SKM-1 (cell line): Measurements from ENCODE around the gene XPO5.
"Not testable (repeated sequence)": the region's sequence is repeated elsewhere in the genome, so short reads cannot be mapped to it uniquely, and the experiment has no call there.

Experiments used
- DNase-seq: peaks from one replicate; lab custom pipeline; 2025; ENCODE audit not compliant: unreplicated experiment; lab: John Stamatoyannopoulos, UW

XPO5 gene

DNA sequence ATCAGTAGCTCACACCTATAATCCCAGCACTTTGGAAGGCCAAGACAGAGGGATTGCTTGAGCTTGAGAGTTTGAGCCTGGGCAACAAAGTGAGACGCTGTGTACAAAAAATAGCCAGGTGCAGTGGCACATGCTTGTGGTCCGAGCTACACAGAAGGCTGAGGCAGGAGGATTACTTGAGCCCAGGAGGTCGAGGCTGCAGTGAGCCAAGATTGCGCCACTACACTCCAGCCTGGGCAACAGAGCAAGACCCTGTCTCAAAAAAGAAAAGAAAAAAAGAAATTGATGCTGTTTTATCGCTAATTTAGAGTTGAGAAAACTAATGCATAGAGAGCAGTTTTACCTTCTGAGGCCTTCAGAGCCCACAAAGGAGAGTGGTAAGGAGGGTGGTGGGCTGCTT, 77.5 kb downstream of the XPO5 start:
- DNase-seq: not testable (repeated sequence)

- DNase-seq: no peak
Measured at GRCh38 chr6:43497689-43498088, 78.1 kb downstream of the XPO5 start.

- DNase-seq: no peak
Measured at GRCh38 chr6:43497129-43497396, 78.8 kb downstream of the XPO5 start.

- DNase-seq: no peak
Measured at GRCh38 chr6:43496370-43497128, 79.3 kb downstream of the XPO5 start.

DNA sequence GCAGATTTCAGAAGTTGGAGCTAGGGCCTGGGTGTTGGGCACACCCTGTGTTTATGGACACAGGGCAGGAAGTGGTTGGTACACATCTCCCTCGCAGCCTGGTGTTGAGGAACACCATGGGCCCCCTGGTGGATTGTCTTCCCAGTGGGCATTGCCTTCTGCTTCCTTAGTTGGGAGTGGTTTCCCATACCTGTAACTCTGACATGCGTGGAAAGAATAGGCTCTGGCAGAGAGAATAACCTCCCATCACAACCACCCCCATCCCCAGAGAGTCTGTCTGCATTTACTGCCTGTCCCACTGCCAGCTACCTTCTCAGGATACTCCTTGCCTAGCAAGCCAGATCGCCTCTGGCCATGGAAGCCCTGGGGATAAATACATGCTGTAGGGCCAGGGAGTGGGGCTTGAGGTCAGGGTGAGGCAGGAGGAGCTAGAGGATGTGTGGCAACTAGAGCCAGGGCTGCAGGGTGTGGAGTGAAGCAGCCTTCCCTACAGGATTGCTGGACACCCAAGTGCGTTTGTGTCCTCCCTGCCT, 80.4 kb downstream of the XPO5 start:
- no peak for DNase-seq

DNA sequence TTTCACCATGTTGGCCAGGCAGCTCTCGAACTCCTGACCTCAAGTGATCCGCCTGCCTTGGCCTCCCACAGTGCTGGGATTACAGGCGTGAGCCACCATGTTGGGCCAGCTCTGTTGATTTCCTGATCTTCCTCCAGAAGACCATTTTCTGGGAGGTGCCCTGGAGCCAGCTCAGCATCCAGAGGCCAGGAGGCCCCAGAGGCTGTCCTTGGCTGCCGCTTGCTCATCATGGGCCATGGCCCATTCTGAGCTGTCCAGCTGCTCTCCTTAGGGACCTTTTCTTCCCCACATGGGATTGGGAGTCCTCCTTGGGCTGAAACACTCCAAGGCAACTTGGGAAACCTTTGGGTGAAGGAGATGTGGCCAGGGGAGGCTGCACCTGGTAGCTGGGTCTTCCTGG, 81.1 kb downstream of the XPO5 start:
- DNase-seq: no peak

GRCh38 chr6:43494321-43494720, 81.5 kb downstream of the XPO5 start:
- no peak for DNase-seq

GRCh38 chr6:43493833-43494232, 82.0 kb downstream of the XPO5 start:
- no peak for DNase-seq

GRCh38 chr6:43493230-43493629, 82.6 kb downstream of the XPO5 start:
- DNase-seq: no peak

DNA sequence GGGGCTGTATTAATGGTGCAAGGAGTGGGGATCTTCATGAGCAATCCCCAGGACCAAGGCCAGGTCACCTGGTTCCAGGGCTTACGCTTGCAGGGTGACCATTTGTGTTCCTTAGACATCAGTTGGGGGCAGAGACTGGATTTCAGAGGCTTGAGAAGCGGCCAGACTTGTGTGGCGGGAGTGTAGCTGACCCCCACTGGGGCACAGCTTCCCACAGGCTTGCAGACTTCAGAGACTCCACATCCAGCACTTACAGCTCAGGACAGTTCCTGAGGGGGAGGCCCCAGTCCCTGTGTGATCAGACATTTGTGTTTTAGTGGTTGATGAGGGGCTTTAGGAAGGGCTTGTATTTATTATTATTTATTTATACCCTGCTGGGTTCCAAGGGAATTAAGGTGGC, 83.2 kb downstream of the XPO5 start:
- DNase-seq: no peak

DNA sequence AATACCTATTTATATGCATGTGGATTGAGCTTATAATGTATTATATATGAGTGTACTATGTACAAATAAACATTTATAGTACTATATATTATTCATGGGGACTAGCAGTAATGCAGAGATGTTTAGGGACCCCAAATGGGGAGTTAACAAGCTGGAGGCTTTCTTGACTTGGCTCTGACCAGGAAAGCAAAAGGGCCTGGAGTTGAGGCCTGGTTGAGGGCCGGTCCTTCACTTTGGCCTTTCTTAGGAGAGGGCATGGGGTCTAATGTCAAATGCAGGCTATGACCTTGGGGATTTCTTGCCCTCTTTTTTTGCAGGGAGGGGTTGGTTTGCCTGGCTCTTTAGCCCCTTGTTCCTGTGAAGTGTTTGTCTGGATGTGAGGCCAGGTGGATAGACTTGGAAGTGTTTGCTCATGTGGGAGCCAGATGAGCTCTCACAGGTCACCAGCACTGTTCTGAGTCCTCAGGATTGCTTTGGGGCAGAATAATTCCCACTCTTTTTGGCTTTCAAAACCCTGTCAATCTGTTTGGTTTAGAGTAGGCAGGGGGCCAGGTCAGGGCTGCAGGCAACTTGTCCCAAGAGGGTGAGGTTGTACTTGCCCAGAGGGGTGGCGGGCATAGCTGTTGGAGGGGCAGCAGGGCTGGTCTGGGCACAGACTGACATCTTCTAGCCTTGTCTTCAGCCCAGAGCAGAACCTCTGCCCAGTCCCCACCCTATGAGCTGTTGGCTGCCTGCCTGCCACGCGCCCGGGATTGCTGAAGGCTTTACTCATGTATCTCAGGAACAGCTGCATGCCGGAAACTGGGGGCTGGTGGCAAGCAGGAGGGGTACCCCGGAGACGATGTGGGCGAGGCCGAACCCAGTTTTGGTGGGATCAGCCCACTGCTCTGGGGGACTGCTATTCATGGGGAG, 83.8 kb downstream of the XPO5 start:
- no peak for DNase-seq

DNA sequence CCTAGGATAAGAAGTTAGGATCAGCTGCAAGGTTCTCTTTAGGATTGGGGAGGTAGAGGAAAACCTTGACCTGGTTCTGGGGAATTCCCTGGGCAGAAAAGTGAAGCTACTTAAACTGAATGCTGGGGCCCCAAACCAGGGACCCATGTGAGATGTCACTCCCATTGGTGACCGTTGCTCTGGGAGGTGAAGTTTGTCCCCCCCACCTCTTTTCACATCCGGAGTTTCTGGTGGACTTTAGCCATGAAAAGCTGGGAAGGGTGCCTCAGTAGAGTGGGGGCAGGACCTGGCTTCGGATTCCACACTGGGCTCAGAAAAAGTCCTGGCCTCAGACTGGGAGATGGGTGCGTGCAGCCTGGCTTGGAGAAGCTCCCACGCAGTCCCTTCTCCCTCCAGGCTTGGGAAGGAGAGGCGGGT, 85.3 kb downstream of the XPO5 start:
- no peak for DNase-seq

DNA sequence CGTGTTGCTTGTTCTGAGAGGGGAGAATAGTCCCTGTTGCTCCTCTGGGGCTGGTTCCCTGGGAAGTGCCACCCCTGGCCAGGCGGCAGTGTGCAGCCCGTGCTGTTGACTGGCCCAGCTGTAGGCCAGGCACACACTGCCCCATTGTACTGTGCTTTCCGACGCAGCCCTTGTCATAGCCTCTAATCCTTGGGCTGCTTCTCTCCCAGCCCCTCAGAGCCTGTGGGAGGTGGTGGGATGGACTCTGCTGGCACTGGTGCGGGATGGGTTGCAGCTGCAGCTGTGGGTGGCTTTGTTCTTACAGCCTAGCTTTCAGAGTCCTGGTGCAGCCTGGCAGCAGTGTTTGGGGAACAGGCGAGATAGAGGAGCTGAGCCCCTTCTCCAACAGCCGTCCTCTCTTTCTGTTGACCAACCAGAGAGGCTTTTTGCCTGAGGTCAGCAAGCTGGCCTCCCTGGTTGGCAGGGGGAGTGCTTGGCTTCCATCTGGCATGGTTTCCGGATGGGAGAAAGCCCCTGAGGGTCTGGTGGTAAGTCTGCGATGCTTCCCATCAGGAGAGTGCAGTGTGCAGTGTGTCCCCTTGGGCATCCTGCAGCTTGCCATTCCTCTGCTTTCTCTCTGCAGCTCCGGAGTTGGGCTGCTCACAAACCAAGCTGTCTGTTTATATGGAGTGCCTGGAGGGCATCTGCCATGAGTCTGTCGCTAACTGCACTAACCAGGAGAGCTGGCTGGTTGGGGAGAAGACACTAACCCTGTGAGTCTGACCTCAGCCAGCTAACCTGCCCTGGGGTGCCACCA, 86.4 kb downstream of the XPO5 start:
- DNase-seq: no peak

GRCh38 chr6:43488667-43489276, 87.1 kb downstream of the XPO5 start:
- no peak for DNase-seq

DNA sequence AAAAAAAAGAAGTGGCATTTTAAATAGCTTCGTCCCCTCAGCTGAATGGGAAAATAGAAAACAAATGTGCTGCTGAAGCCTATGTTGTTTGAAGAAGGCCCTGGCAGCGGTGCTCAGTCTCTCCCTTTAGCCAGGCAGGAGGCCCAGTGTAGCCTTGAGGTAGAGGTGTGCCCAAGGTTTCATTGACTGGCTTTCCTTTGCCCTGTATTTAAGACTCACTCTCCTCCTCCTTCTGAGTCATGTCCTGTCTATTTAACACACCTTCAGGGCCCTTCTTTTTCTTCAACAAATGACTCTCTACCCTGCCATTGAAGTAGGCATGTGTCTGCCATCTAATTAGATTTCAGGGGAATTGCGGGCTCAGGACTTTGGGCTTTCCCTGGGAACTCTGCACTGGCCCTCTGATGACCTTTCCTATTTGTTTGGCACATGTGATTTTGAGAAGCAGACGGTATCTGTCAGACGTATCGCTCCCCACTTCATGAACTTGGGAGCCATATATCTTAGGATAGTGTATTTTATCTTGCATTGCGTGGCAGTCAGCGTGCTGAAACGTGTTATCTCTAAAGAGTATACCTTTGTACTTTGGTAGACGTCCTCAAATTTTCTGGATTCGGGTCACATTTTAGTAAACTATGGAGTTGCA, 94.1 kb downstream of the XPO5 start:
- DNase-seq: no peak

DNA sequence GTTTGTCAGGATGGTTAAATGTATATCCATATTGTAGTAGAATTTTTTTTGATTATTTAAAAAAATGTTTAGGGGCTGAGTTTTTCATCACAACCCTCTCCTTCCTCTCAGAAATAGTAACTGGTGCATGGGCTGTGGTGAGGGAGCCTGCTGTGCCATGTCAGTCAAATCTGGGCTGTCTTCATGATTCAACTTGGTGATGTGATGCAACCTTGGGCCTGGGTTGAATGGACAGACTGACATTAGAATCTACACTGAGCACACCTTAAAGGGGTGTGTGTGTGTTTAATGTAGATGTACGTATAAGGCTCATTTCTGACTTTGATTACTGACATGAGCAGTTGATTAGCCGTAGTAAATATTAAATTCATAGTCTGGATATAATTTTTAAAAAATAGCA, 94.8 kb downstream of the XPO5 start:
- no peak for DNase-seq

DNA sequence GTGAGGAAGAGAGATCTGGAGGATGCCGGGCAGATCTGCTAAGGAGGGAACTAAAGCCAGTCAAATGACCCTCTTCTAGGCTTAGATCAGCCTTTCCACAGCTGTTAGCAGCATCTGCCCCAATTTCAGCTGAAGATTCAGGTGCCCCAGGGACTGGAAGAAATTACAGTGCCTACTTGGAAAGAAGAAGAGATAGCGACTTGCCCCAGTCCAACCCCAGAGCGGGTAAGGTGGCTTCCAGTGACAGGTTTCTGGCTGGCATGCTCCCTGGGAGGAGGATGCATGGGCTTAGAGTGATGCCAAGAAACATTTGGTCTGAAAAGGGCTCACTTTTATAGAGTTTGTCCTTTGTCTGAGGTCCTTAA, 97.8 kb downstream of the XPO5 start:
- DNase-seq: no peak

GRCh38 chr6:43477235-43478007, 98.4 kb downstream of the XPO5 start, which contains the start of gene TJAP1:
Gene TJAP1, plus strand, starts transcription at chr6:43477570. Its CDS starts 21,432 bp downstream, at chr6:43499002.
- peak; percentile 64 for DNase-seq

DNA sequence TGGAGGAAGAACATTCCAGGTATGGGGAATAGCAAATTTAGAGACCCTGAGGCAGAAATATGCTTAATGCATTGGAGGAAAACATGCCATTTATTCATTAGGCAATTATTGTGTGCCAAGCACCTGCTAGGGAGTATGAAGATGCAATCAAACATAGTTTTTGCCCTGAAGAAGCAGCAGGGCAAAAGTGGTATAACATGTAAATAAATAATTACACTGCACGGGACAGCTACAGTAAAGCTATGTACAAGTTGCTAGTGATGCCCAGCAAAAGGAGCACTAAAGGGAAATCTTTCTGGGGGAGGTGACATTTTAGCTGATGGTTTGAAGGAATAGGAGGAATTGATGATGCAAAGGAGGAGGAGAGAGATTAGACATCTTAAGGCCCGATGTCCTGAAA, 99.1 kb downstream of the XPO5 start:
- DNase-seq: no peak

DNA sequence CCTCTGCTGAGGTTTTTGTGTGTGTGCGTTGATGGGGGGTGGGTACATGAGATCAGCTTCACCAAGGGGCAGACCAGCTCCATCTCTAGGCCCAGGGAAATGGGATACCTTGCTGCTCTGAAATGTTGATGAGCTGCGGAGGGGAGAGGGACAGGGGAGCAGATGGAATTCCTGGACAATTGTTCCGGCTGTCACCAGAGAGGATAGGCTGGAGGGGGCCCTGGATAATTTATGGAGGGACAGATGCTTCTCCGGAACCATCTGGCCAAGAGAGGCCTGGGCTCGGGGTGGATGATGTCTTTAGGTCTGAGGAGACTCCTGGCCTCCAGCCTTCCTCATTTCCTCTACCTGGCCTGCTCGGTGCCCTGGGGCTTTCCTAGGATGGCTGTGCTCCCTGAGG, 100.3 kb downstream of the XPO5 start:
- no peak for DNase-seq
